HepG2 (cell line): Measurements from ENCODE around the gene XPNPEP1. TPM values are rescaled to one million over a fixed set of nuclear protein-coding genes. Genes with fewer than 3 reads are reported as not detected.

ENCODE experiments used
- ATAC-seq: fragments of 200-7000 bp; cut with Tn5 transposase; 3 replicates; pipeline ENCODE4 v1.9.1; 2020; ENCODE audit warnings: mild to moderate bottlenecking, moderate library complexity
- BruUV-seq: library from RNA; stranded (reverse); fragments of 400-500 nt; replicated peaks from 2 replicates; lab custom pipeline; 2021; lab: Mats Ljungman, UMichigan
- CTCF ChIA-PET: fragments of 300-600 bp; formaldehyde crosslinking; extraction: SDS; loops from one replicate; lab custom pipeline; 2021; ENCODE audit warnings: low total read pairs, inconsistent platforms, low intra/inter-chr PET ratio; lab: Yijun Ruan, JAX
- POLR2A ChIA-PET: fragments of 350-600 bp; sonication (Branson Sonifier 250); formaldehyde crosslinking; loops from one replicate; lab custom pipeline; 2020; ENCODE audit warnings: antibody characterized with exemption, inconsistent platforms; lab: Yijun Ruan, JAX
- DNase-seq: peaks from one replicate; pipeline ENCODE4 v3.0.0-alpha.2; 2015; ENCODE audit warnings: low spot score
- FAIRE-seq: peaks from 3 replicates; lab custom pipeline; 2011; peaks lifted over from hg19 to GRCh38; lab: Jason Lieb, UNC
- H2AFZ ChIP-seq: one replicate; pipeline ENCODE4 v1.6.1; 2011; ENCODE audit warnings: low read length, inconsistent platforms
- H3K27ac ChIP-seq: fragments of 300-600 bp; 3 replicates; pipeline ENCODE4 v1.8.0; 2011; ENCODE audit warnings: mixed run types, mild to moderate bottlenecking, mixed read lengths, low read length, inconsistent platforms; ENCODE audit not compliant: insufficient read depth; ENCODE audit errors: extremely low read length
- H3K27me3 ChIP-seq, 2 experiments: fragments of 200-600 bp in 1 of 2; 2 replicates in 1 of 2; 3 replicates in 1 of 2; pipeline versions ENCODE4 v1.6.0 to v1.8.0; 2011; ENCODE audit warnings: low read length in 2 of 2, mild to moderate bottlenecking in 2 of 2, moderate library complexity in 2 of 2, inconsistent platforms in 1 of 2; ENCODE audit not compliant: insufficient read depth in 2 of 2, control insufficient read depth in 1 of 2
- H3K36me3 ChIP-seq, 2 experiments: fragments of 200-600 bp in 1 of 2; replicated peaks in 1 of 2; 2 replicates in 1 of 2; 3 replicates in 1 of 2; pipeline versions ENCODE4 v1.5.1 to v1.8.0; 2011; ENCODE audit warnings: low read length in 2 of 2, inconsistent platforms in 1 of 2; ENCODE audit not compliant: insufficient read depth in 2 of 2, control insufficient read depth in 1 of 2
- H3K4me1 ChIP-seq: 2 replicates; pipeline ENCODE4 v1.5.1; 2012; ENCODE audit warnings: low read length, inconsistent platforms; ENCODE audit not compliant: insufficient read depth
- H3K4me2 ChIP-seq: 2 replicates; pipeline ENCODE4 v1.6.0; 2011; ENCODE audit warnings: low read depth, low read length, inconsistent platforms
- H3K4me3 ChIP-seq, 3 experiments: fragments of 200-600 bp in 1 of 3; sonication (generic), shearing (Covaris generic) in 1 of 3; replicated peaks in 1 of 3; 2 replicates each; pipeline ENCODE4 v1.5.1; 2011 to 2016; ENCODE audit warnings: low read length in 3 of 3, inconsistent platforms in 2 of 3, low read depth in 2 of 3, mild to moderate bottlenecking in 2 of 3, control low read depth in 1 of 3, mixed read lengths in 1 of 3; ENCODE audit not compliant: insufficient read depth in 1 of 3
- H3K79me2 ChIP-seq: one replicate; pipeline ENCODE4 v1.6.1; 2011; ENCODE audit warnings: low read length, inconsistent platforms; ENCODE audit not compliant: insufficient read depth
- H3K9ac ChIP-seq: 2 replicates; pipeline ENCODE4 v1.6.0; 2011; ENCODE audit warnings: mild to moderate bottlenecking, low read depth, low read length, inconsistent platforms; ENCODE audit not compliant: insufficient read depth
- H3K9me3 ChIP-seq: 2 replicates; pipeline ENCODE4 v1.5.1; 2012; ENCODE audit warnings: mild to moderate bottlenecking, low read length
- H4K20me1 ChIP-seq: 2 replicates; pipeline ENCODE4 v1.6.0; 2011; ENCODE audit warnings: inconsistent platforms, mild to moderate bottlenecking, low read length, moderate library complexity; ENCODE audit not compliant: insufficient read depth
- ESRRA ChIP-seq: sonication (generic); formaldehyde crosslinking; IDR thresholded peaks from 2 replicates; pipeline ENCODE4 v1.5.1; 2020; ENCODE audit warnings: mild to moderate bottlenecking, low read depth, missing genetic modification reagents
- GATAD2A ChIP-seq: IDR thresholded peaks from 2 replicates; pipeline ENCODE4 v1.6.1; 2016
- MAFF ChIP-seq: IDR thresholded peaks from 2 replicates; pipeline ENCODE4 v1.6.1; 2011; ENCODE audit warnings: low read depth, low read length, improper control_type of control experiment
- MAFK ChIP-seq, 2 experiments: IDR thresholded peaks in 1 of 2; conservative IDR thresholded peaks in 1 of 2; 2 replicates each; pipeline ENCODE4 v1.6.1; 2011; ENCODE audit warnings: improper control_type of control experiment in 2 of 2, low read length in 2 of 2
- ZNF160 ChIP-seq: sonication (generic); formaldehyde crosslinking; IDR thresholded peaks from 2 replicates; pipeline ENCODE4 v1.8.0; 2022; ENCODE audit warnings: mild to moderate bottlenecking, inconsistent platforms, missing genetic modification reagents
- ZNF350 ChIP-seq: sonication (generic); formaldehyde crosslinking; IDR thresholded peaks from 2 replicates; pipeline ENCODE4 v1.4.0; 2020; ENCODE audit warnings: mild to moderate bottlenecking, low read depth, missing genetic modification reagents, borderline replicate concordance
- WGBS: methylation state at CpG from one replicate; pipeline ENCODE4 v1.1.6; 2017; ENCODE audit warnings: low lambda C conversion rate; 5-methylcytosine and 5-hydroxymethylcytosine counted together
- in situ Hi-C: cut with HindIII; loops from 2 replicates; pipeline ENCODE4 v1.10.0; 2017; ENCODE audit warnings: low pct_unique_long_range_greater_than_20kb; ENCODE audit not compliant: extremely low pct_ligation_motif_present
- intact Hi-C: fragments of 100-400 bp; cut with micrococcal nuclease; formaldehyde crosslinking; loops from one replicate; pipeline ENCODE4 v1.10.0; 2022; ENCODE audit not compliant: unreplicated experiment
- polyA plus RNA-seq, 8 experiments: library from polyadenylated mRNA; depleted of rRNA in 3 of 8; stranded (reverse) in 7 of 8; unstranded in 1 of 8; fragments of >200 nt; fragmentation: Illumina TruSeq in 4 of 8; extraction: Trizol in 4 of 8; gene quantifications; 2 replicates each; pipeline versions ENCODE4 v1.2.1 to v1.2.3, GENCODE V29; 2011 to 2016; ENCODE audit warnings: low read depth in 4 of 8, missing spikeins in 1 of 8, mixed read lengths in 1 of 8; ENCODE audit not compliant: insufficient read depth in 1 of 8
- total RNA-seq, 5 experiments: library from RNA; depleted of rRNA; stranded (reverse); fragments of >200 nt; fragmentation: Illumina TruSeq; extraction: Trizol; gene quantifications; 2 replicates each; pipeline ENCODE4 v1.2.3, GENCODE V29; 2016; ENCODE audit warnings: low read depth in 1 of 5

XPNPEP1 gene
- total and polyA plus RNA-seq, 2 of the 13 experiments (the other 11 are each of a cell fraction or from before 2014, with no cell fraction given) = 30.3 to 55.5 TPM

DNA sequence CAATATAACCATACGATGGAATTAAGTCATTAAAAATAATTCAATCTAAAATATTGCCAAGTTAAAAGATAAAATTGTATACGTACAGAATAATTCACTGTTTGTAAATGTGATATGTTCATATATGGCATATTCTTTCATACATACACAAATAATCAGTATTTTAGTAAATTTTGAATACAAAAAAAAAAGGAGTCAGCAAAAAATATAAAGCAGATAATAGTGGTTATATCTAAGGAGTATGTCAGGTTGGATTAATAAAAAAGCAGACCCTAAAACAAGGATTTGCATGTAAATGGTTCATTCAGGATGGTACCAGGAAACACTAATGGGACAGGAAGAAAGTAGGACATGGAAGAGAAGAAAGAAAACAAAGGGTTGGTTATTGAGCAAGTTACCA, 59.5 kb downstream of the XPNPEP1 start:
- Histone ChIP-seq H4K20me1 (no peaks in the 10 kb centered on the region), H3K4me3 (no peak overlapping the region), H3K27ac (no peak overlapping the region), H3K79me2 (no peaks in the 10 kb centered on the region), H3K36me3 (peaks cover 9 to 27% of the 10 kb centered on the region in 2 experiments), H3K9me3 (no peaks in the 10 kb centered on the region), H2AFZ (no peak overlapping the region), H3K4me2 (no peak overlapping the region), H3K27me3 (no peaks in the 10 kb centered on the region), H3K9ac (no peak overlapping the region), H3K4me1 (no peaks in the 10 kb centered on the region)
- FAIRE-seq = no peak
- POLR2A ChIA-PET = no interaction called here
- TF ChIP-seq GATAD2A (CRISPR knock-in tag) (no peak), MAFK (conservative IDR thresholded peaks at IDR 0.05 in 1 of 2, IDR thresholded peaks at IDR 0.05 in 1 of 2; ENCODE audit: low read length in 2 of 2) (peak; percentile 56 to 79), MAFF (peak; percentile 62), ESRRA (CRISPR knock-in tag) (no peak)
- no peak for DNase-seq
- 98% methylated on average over 2 of the region's 2 CpGs for WGBS
- intact Hi-C loops = no loop called here
- in situ Hi-C loops = no loop called here
- ATAC-seq = no peak
- no TSS peak for BruUV-seq
- CTCF ChIA-PET = no interaction called here

- Histone ChIP-seq H3K36me3 (peaks cover 5 to 27% of the 10 kb centered on the region in 2 experiments; a peak in 4 of 5 replicates), H4K20me1 (no peaks in the 10 kb centered on the region), H3K79me2 (no peaks in the 10 kb centered on the region), H3K27ac (no peak overlapping the region), H3K4me2 (no peak overlapping the region), H3K4me1 (no peaks in the 10 kb centered on the region), H2AFZ (no peak overlapping the region), H3K9ac (no peak overlapping the region), H3K27me3 (no peaks in the 10 kb centered on the region), H3K4me3 (no peak overlapping the region), H3K9me3 (no peaks in the 10 kb centered on the region)
- ChIA-PET CTCF (no interaction called here), POLR2A (no interaction called here)
- DNase-seq (no peak), ATAC-seq (no peak), FAIRE-seq (no peak)
- intact Hi-C loops (no loop called here), in situ Hi-C loops (no loop called here)
- 0 out of 2 replicates have a peak, but pooled peaks have one; percentile 40 for TF ChIP-seq ZNF160 (CRISPR knock-in tag)
- no peak for TF ChIP-seq ZNF350 (CRISPR knock-in tag)
- BruUV-seq = no TSS peak
Observed at GRCh38 chr10:109862738-109863137, 60.6 kb downstream of the XPNPEP1 start.
